Brain pericyte (primary cell): ENCODE data around the gene CCKAR.

Experiments
- DNase-seq: peaks from one replicate; pipeline ENCODE4 v3.0.0-alpha.2; 2012; ENCODE audit warnings: low read depth, low spot score

Gene CCKAR

GRCh38 chr4:26491449-26492170, 1.3 kb upstream of the CCKAR start:
- no peak for DNase-seq

DNA sequence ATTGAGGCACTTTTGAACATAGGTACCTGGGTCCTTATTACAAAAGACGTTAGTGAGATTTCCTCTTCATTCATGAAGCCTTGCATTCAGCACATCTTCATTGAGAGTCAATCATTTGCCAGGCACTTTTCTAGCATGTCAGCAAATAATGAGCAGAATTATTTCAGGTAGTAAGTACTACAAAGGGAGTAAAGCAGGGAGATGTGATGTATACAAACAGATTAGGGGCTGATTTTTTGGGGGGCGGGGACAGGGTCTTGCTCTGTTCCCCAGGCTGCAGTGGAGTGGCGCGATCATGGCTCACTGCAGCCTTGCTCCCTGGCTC, 638 bp upstream of the CCKAR start:
- no peak for DNase-seq

GRCh38 chr4:26489101-26489985, 941 bp downstream of the CCKAR start:
- DNase-seq: no peak

- DNase-seq: no peak
Measured at GRCh38 chr4:26485684-26486083, 4.6 kb downstream of the CCKAR start.

GRCh38 chr4:26484516-26484915, 5.8 kb downstream of the CCKAR start:
- DNase-seq: no peak

GRCh38 chr4:26484032-26484515, 6.2 kb downstream of the CCKAR start:
- DNase-seq: no peak

DNA sequence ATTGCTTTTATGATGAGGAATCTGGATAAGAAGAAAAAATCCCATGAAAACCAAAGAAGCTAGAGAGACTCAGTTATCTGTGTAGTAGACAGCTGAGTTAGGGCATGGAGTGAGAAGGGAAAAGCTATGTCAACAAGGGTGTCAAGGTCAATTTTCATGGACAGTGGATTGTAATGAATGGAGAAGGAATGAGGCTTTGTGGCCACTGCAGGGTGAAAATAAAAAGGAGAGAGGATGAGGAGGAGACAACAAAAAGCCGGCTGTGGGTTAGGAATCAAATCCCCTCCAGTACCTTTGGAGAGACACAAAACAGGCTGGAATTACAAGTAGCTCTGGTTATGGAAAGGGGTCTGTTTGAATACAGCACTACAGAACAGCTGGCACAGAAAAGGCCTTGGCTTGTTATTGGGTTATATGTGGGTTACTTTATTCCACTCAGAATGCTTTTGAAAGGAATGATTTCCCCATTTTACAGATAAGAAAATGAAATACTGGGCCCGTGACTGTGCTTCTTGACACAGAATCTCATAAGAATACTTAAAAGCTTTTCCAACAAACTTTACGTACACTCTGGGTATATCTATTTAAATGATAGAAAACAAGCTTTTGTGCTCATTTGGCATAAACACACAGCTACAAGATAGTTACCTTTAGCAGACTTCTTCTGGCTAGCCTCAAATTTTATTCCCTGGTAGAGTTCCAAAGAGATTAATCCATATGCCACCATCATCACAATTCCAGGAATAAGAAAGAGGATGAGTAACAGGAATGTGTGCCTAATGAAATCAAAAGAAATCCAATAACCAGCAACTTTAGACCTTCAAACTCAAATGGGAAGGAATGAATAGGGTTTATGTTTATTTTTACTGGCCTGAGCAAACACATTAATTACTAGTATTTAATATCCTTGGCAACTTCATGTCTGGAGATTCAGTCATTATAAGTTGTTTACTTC, 7.5 kb downstream of the CCKAR start:
- DNase-seq: no peak

DNA sequence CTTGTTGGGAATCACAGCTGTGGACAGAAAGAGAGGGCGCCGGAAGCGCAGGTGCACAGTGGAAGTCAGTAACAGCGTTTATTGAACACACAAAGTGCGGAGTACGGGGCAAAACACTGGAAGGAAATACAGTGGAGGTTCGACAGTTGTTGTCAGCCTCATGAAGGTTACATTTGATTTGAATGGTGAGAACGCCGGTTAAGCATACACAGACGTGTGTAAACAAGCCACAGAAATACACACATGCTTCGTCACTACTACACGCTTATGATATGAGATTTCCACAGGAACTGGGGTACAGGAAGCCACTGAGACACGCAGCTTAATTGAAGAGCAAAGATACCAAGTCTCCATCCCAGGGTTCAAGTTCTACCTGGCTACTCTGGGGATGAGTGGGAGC, 12.0 kb downstream of the CCKAR start:
- DNase-seq: no peak

DNA sequence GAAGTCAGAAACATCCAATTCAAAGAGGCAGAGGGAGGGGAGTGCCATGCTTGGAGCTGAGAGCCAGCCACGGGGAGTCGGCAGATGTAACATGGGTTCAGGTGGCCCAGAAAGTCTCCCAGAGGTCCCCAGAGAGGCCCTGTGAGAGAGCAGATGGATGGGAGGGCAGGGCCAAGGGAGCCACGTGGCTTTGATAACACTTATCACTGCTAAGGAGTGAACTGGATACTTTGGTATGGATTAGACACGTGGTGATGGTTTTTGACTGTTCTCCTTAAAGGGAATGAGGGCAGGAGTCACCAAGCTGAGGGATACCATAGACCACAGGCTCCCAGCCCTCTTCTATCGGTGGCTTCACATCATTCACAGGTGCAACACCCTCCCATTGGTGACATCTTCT, 13.7 kb downstream of the CCKAR start:
- no peak for DNase-seq

GRCh38 chr4:26475716-26476115, 14.6 kb downstream of the CCKAR start:
- DNase-seq: no peak

DNA sequence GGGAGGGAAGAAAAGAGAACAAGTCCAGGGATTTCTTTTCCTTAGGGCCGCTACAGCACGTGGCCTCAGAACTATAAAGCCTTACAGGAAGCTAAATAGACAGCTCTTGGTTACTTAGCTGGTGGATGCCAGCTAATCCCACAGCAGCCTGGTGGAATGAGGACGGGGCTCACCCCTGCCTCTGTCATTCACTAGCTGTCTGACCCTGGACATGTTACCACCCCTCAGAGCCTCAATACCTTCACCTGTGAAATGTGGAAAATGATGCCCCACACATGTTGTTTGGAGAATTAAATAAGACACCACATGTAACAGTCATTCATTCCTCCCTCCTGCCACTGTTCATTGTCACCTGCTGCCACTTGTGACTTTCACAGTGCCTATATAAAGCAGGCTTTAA, 15.7 kb downstream of the CCKAR start:
- DNase-seq: no peak

GRCh38 chr4:26473893-26474292, 16.4 kb downstream of the CCKAR start:
- DNase-seq: no peak

DNA sequence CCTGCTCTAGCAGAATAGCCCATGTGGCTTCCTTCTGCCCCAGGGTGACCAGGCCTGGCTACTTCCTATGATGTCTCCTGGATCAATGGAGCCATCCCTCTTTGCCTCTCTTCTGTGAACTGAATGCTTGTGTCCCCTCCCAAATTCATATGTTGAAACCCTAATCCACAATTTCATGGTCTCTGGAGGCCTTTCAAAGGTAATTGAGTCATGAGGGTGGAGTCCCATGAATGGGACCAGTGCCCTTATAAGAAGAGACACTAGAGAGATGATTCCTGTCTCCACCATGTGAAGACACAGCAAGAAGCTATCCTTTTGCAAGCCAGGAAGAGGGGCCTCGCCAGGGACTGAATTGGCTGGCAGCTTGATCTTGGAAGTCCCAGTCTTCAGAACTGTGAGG, 18.4 kb downstream of the CCKAR start:
- no peak for DNase-seq

DNA sequence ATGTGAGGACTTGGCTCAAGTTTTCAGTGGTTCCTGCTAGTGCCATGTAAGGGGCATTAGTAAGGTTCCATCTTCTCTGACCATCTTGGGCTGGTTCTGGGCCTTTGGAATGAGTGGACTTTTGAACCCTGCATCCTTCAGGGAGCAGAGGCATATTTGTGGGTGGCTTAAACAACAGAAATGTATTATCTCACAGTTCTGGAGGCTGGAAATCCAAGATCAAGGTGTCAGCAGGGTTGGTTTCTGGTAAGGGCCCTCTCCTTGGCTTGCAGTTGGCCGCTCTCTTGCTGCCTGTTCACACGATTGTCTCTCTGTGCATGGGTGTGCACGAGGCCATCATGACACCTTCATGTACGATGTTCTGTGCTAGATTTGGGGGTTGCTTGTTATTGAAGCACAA, 21.3 kb downstream of the CCKAR start:
- no peak for DNase-seq

GRCh38 chr4:26468283-26468949, 21.9 kb downstream of the CCKAR start:
- no peak for DNase-seq

DNA sequence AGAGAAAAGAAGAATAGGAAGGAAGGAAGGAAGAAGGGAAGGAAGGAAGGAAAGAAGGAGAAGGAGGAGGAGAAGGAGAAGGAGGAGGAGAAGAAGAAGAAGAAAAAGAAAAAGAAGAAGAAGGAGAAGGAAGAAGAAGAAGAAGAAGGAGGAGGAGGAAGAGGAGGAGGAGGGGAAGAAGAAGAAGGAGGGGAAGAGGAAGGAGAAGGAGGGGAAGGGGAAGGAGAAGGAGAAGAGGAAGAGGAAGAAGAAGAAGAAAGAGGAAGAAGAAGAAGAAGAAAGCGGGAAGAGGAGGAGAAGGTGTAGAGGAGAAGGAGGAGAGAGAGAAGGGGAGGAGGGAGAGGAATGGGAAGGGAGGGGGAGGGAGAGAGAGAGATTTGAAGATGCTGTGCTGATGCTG, 22.6 kb downstream of the CCKAR start:
- DNase-seq: no peak

DNA sequence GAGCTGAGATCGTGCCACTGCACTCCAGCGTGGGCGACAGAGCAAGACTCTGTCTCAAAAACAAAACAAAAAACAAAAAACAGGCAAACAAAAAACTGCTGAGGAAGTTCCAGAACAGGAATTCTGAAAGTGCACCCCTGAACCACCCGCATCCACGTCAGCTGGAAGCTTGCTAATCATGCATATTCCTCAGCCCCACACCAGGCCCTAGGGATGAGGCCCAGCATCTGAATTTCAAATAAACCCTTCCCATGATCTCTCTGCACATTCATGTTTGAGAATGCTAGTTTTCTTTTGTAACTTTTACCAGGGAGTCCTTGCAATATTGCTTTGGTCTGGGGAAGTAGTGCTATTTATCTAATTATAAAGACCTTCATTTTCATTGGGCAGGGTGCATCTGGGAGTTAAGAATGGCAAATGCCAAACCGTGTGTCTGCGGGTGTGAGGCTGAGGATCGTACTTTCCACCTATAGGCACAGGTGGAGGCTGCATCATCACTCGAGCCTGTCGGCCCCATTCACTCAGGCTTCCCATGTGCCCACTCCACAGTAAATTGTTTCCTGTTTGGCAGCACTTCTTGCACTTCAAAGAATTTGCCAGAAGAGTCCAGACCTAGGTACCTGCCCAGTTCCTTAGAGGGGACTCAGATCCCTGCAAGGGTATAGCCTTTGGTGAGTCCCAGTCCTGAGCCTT, 23.6 kb downstream of the CCKAR start:
- no peak for DNase-seq

- DNase-seq: no peak
Measured at GRCh38 chr4:26464420-26465095, 25.7 kb downstream of the CCKAR start.

DNA sequence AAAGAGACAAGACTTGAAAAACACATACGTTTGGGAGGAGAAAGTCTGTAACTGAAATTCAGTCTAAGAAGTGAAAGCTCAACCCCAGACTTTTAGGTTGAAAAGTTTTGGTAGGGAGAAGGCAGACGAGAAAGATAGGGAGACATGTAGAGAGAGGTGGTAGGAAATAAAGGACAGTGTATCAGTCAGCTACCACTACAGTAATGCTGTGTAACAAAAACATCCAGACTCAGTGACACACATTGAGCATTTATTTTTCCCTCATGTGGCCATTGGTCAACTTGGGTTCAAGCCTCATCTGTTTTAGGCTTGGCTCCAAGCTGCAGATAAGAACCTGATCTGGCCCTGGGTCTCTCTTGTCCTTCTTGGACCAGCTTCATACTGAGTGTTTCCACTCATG, 26.9 kb downstream of the CCKAR start:
- no peak for DNase-seq

GRCh38 chr4:26462874-26463273, 27.4 kb downstream of the CCKAR start:
- no peak for DNase-seq
